Coronary artery (tissue), 2 donors: Measurements from ENCODE around the gene CRIP3.
"Not testable (repeated sequence)": the region's sequence is repeated elsewhere in the genome, so short reads cannot be mapped to it uniquely, and the experiment has no call there.

Experiments
- DNase-seq: peaks from one replicate; pipeline ENCODE4 v3.0.0-alpha.2; 2017; ENCODE audit warnings: low spot score
- H3K27ac ChIP-seq, 2 donors: fragments of 200-600 bp; sonication (generic); one replicate each; pipeline ENCODE4 v1.5.1; 2016 to 2019
- H3K4me3 ChIP-seq: fragments of 200-600 bp; sonication (generic); 2 replicates; pipeline ENCODE4 v1.5.1; 2016; ENCODE audit warnings: mild to moderate bottlenecking, moderate library complexity
- CTCF ChIP-seq: fragments of 200-600 bp; sonication (generic); IDR thresholded peaks from one replicate; pipeline ENCODE4 v1.5.1; 2019; ENCODE audit warnings: antibody characterized with exemption

CRIP3 gene

GRCh38 chr6:43306086-43306485, 2.5 kb downstream of the CRIP3 start:
- H3K4me3 ChIP-seq, result no peak overlapping the region
- DNase-seq, result no peak
- H3K27ac ChIP-seq, result no peak overlapping the region
- TF ChIP-seq CTCF, result no peak

- TF ChIP-seq CTCF, result no peak
- Histone ChIP-seq H3K27ac (no peak overlapping the region), H3K4me3 (no peak overlapping the region)
- DNase-seq, result no peak
These were observed 3.7 kb downstream of the CRIP3 start for GRCh38 chr6:43304882-43305281.

- no peak for DNase-seq
- H3K27ac ChIP-seq, result no peak overlapping the region
- no peak overlapping the region for H3K4me3 ChIP-seq
- TF ChIP-seq CTCF, result no peak
These were observed 4.3 kb downstream of the CRIP3 start for GRCh38 chr6:43304361-43304760.

DNA sequence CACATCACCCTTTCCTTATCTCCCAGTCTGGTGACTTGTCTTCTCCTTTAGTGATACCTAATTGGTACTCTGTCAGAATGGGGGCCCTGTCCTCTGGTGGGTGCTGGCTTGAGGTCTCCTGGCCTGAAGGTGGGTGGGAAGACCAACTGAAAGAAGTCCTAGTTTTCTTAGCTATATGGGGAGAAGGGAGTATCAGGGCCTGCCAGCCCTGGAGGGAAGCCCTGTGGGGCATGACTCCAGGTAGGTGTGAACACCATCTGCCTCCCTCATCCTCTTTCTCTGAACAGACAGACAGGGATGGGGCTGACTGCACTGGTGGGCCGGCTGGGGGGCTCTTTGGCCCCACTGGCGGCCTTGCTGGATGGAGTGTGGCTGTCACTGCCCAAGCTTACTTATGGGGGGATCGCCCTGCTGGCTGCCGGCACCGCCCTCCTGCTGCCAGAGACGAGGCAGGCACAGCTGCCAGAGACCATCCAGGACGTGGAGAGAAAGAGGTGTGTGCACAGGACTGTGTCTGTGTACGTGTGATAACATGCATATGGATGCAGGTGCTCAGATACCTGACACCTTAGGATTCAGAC, 4.8 kb downstream of the CRIP3 start:
- no peak overlapping the region for H3K27ac ChIP-seq
- no peak overlapping the region for H3K4me3 ChIP-seq
- no peak for DNase-seq
- no peak for TF ChIP-seq CTCF

DNA sequence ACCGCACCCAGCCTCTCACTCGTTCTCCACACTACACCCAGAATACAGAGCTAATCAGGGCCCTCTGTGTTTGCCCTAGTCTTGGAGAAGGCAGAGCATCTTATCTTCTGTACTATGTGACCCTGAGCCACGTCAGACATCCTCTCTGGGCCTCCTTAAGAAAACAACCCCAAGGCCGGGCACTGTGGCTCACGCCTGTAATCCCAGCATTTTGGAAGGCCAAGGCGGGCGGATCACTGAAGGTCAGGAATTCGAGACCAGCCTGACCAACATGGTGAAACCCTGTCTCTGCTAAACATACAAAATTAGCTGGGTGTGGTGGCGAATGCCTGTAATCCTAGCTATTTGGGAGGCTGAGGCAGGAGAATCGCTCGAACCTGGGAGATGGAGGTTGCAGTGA, 5.6 kb downstream of the CRIP3 start:
- not testable (repeated sequence) for DNase-seq, H3K27ac ChIP-seq, H3K4me3 ChIP-seq

- Histone ChIP-seq H3K27ac (no peak overlapping the region), H3K4me3 (no peak overlapping the region)
- DNase-seq, result no peak
- TF ChIP-seq CTCF, result no peak
These were observed 6.5 kb downstream of the CRIP3 start for GRCh38 chr6:43302126-43302525.

GRCh38 chr6:43301081-43301870, 7.3 kb downstream of the CRIP3 start:
- TF ChIP-seq CTCF, result no peak

More at GRCh38 chr6:43301081-43301870, 7.3 kb downstream of the CRIP3 start:
- Histone ChIP-seq H3K27ac (no peak overlapping the region), H3K4me3 (no peak overlapping the region)
- DNase-seq, result no peak
